AG09309 (cell line): ENCODE measurements around the gene IFNB1.

Experiments
- DNase-seq: peaks from one replicate; pipeline ENCODE4 v3.0.0-alpha.2; 2010; ENCODE audit warnings: low read depth
- H3K4me3 ChIP-seq: 2 replicates; pipeline ENCODE4 v1.5.1; 2011; ENCODE audit warnings: mild to moderate bottlenecking, low read depth, low read length, moderate library complexity; ENCODE audit not compliant: control insufficient read depth
- CTCF ChIP-seq: IDR thresholded peaks from 2 replicates; pipeline ENCODE4 v1.5.1; 2011; ENCODE audit warnings: mild to moderate bottlenecking, low read depth, low read length, inconsistent platforms; ENCODE audit not compliant: insufficient read depth, control insufficient read depth; ENCODE audit errors: missing control alignments

IFNB1 gene

GRCh38 chr9:21085005-21085404, 7.3 kb upstream of the IFNB1 start:
- no peak for TF ChIP-seq CTCF
- no peak for DNase-seq
- no peak overlapping the region for H3K4me3 ChIP-seq

- TF ChIP-seq CTCF = no peak
- H3K4me3 ChIP-seq = no peak overlapping the region
- no peak for DNase-seq
Observed at GRCh38 chr9:21084242-21084850, 6.6 kb upstream of the IFNB1 start.

- no peak overlapping the region for H3K4me3 ChIP-seq
- TF ChIP-seq CTCF = no peak
- no peak for DNase-seq
Observed at GRCh38 chr9:21082671-21083070, 4.9 kb upstream of the IFNB1 start.

GRCh38 chr9:21081999-21082398, 4.3 kb upstream of the IFNB1 start:
- no peak for TF ChIP-seq CTCF
- no peak overlapping the region for H3K4me3 ChIP-seq
- no peak for DNase-seq

- DNase-seq = no peak
- TF ChIP-seq CTCF = no peak
- no peak overlapping the region for H3K4me3 ChIP-seq
Observed at GRCh38 chr9:21081451-21081850, 3.7 kb upstream of the IFNB1 start.

GRCh38 chr9:21080793-21081192, 3.1 kb upstream of the IFNB1 start:
- TF ChIP-seq CTCF = no peak
- no peak overlapping the region for H3K4me3 ChIP-seq
- DNase-seq = no peak

GRCh38 chr9:21078702-21079101, 960 bp upstream of the IFNB1 start:
- no peak for DNase-seq
- no peak overlapping the region for H3K4me3 ChIP-seq
- TF ChIP-seq CTCF = no peak
